Measurements from ENCODE around the gene SLC6A15.

The SLC6A15 gene

DNA sequence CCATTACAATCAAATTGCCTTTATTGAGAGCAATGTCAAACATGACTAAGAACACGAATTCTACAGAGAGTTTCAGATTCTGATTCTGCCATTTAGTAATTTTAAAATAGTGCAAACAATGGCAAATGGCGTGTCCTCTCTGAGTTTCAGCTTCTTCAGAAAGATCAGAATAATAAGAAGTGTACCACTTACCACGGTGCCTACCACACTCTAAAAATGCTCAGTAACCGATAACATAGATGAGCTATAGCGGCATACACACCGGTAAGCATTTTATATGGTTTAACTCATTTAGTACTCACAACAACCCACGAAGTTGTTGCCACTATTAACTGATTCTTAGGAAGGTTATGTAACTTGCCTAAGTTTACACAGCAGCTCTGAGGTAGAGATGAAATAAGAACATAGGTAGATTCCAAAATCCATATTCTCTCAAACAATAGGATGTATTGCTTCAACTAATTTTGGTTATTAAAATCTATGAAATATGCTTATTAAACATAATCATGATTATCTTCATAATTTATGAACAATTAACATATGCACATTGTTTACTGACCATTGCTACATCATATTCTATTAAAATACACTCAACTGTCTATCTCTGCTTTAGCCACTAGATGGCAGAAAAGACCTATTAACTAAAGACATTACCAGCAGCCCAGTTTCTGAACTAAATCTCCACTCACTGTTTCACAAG, 38.3 kb downstream of the SLC6A15 start:
- peak; percentile 60 for DNase-seq

DNA sequence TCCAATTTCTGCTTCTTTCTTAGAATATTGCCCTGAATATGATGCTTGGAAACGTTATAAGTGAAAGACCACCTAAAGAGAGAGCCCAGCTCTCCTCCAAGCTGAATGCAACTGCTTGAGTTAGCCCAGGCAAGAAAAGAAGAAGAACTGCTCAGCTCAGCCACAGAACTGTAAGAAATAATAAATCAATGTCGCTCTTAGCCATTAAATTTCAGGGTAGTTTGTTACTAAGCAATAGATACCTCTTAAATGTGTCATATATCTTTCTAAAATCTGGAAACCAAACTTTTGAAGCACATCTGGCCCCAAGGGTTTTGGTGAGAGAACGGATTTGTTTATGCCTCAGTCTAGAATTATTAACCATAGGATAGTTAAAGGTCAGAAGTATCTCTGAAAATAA, 50.4 kb downstream of the SLC6A15 start:
- DNase-seq = peak; percentile 50

DNA sequence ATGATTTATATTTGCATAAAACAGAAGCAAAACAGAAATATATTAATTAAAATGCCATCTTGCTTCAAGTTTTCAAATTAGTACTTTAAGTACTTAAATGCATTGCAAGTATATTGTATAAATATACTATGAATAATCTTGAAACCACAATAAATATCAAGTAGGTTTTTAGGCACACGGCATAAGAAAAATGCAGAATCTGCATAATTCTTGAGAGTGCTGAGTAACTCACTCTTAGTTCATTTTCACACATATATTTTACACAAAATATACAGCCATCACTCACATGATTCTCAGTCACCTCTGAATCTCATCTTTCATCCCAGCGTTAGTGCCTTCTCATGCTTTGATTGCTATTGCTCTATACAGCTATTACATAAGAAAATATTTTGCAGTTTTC, 51.9 kb downstream of the SLC6A15 start:
- DNase-seq = no peak

DNA sequence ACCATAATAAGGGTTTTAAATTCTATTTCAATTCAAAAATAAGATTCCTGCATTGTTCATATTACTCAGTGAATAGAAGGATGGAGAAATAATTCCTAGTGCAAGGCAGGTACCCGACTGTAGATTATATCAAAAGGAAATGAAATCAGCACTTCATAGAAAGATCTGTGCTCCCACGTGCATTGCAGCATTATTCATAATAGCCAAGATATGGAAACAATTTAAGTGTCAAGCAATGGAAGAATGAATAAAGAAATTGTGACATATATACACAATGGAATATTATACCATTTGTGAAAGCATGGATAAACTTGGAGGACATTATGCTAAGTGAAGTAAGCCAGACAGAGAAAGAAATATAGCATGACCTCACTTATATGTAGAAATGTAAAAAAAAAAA, 53.8 kb downstream of the SLC6A15 start:
- no peak for DNase-seq

DNA sequence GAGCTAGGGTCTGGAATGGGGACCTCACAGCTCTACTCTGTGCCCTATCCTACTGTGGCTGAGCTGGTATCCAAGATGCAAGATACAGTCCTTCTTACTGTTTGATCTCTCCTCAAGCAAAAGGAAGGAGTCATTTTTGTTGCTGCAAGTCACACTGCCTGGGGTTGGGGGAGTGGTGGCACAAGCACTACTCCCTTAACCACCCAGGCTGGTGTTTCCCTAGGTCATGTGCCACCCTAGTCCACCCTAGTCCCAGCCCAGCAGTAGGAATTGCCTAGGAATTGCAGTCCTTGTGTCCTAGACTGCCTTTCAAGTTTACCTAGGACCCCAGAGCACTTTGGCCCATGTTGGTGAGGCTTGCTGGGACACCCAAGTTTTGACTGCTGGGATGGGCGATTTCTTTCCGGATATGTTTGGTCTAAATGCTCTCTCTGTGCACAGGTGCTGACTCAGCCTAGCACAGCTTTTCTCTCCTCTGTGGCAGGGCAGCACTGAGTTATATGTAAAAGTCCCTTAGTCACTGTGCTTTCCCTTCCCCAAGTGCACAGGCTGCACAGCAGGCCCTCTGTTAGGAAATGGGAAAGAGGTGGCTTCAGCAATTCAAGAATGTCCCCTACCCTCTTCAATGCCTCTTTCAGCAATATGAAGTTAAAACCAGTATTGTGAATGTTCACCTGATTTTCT, 54.9 kb downstream of the SLC6A15 start:
- no peak for DNase-seq

DNA sequence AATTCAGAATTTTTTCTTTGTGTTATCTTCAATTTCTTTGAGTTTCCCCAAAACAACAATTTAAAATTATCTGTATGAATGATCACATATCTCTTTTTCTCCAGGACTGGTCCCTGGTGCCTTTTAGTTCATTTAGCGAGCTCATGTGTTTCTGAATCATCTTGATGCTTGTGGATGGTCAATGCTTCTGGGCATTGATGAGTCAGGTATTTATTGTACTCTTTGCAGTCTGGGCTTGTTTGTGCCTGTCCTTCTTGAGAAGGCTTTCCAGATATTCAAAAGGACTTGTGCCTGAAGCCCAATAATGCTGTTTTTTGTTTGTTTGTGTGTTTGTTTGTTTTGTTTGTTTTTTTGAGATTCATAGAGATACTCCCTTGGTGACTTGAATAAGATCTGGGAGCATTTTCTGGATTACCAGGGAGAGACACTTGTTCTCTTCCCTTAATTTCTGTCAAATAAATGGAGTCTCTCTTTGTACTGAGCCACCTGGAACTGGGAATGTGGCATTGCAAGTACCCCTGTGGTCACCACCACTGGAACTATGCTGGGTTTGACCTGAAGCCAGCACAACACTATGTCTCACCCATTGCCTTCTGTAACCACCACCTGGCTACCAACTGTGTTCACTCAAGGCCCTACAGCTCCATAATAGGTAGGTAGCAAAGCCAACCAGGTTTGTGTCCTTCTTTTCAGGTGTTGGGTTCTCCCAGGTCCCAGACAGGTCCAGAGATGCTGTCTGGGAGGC, 56.3 kb downstream of the SLC6A15 start:
- DNase-seq = peak; percentile 6

DNA sequence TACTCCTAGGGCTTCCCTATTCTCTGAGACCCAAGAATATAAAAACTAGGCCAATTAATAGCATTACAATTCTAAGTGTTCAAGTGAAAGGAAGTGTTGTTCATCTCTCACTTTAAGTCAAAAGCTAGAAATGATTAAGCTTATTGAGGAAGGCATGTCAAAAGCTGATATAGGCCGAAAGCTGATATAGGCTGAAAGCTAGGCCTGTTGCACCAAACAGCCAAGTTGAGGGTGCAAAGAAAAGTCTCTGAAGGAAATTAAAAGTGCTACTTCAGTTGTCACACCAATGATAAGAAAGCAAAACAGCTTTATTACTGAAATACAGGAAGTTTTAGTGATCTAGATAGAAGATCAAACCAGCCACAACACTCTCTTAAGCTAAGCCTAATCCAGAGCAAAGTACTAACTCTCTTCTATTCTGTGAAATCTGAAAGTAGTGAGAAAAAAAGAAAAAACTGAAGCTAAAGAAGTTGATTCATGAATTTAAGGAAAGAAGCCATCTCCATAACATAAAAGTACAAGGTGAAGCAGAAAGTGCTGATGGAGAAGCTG, 68.9 kb downstream of the SLC6A15 start:
- no peak for DNase-seq

DNA sequence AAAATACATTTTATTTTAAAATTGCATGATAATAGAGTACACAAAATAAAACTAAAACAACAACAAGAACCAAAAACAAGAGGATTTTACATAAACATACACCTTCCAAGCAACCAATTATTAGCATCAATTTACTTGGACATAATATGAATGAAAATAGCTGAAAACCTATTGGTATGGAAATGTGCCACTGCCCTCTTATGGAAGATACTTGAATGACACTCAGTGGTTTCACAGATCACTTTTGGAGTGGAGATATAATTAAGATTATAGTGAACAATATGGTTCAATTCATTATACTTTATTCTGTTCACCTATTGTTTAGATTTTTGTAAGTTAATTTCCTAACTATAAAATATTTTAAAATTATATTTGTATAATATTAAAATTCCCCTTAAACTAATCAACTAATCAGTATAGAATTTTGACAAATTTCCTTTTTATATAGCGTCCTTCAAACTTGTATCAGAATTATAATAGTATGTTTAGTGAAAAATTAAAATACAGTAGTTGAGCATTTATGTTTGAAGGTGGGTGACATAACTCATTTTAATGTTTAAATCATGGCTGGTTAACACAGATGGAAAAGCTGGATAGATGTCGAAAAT, 70.1 kb downstream of the SLC6A15 start:
- DNase-seq = peak; percentile 63

DNA sequence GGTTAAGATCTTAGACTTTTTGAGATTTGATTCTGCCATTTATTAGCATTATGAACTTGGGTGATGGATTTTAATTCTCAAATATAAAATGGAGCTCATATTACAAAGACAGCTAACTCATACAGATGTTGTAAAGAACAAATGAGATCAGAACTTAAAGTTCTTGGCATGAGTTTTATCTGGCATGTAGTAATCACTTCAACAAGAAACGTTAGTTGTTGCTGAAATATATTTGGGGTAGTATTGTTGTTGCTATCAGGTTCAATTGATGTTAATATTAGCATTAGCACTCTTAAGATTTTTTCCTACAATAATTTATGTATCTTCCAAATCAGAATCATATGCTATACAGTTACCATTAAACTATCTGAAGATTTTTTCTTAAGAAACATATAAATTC, 71.0 kb downstream of the SLC6A15 start:
- DNase-seq = no peak

DNA sequence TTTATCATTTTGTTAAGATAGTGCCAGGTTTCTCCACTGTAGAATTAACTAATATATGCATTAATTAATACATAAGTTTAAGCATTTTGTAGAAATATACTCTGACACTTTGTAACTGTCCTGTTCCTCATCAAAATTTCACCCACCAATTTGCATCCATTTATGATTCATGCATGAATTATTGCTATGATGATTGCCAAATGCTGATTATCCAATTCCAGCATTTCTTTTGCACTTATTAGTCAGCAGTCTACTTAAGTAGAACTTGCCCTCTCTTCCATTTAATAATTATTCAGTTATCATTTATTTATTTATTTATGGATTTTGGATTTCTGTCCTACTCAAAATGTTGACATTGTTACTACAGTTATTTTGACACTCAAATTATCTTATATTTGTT, 72.2 kb downstream of the SLC6A15 start:
- DNase-seq = peak; percentile 40

DNA sequence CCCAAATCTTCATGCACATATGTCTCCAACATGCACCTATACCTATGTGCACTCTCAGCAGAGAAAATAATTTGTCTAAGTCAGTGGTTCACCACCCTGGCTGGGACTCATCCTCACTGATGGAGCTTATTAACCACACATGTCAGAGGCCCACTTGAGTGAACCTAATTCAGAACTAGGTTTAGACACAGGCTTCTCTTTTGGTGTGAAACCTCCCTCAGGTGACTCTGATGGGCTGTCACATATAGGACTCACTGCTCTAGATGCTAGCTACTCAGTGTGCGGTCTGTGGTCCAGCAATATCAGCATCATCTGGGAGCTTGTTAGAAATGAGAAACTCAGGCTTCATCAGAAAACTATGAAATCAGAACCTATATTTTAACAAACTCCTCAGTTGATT, 85.7 kb downstream of the SLC6A15 start:
- DNase-seq = no peak

DNA sequence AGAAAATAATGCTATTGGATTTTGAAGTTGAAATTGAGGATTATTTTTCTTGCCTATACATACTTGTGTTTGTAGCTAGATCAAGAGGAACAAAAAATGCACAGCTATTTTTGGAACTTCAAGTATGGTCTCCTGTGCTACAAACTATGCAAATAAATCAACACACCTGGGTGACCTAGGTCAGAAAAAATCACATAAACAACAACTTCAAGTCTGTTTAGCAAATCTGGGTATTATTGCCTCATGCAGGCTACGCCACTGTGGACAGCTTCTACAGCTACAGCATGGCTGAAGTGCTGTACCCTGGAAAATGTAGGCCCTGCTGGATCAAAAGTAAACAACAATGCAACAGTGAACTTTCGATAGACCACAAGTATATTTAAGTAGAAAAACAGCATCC, 87.5 kb downstream of the SLC6A15 start:
- DNase-seq = no peak

DNA sequence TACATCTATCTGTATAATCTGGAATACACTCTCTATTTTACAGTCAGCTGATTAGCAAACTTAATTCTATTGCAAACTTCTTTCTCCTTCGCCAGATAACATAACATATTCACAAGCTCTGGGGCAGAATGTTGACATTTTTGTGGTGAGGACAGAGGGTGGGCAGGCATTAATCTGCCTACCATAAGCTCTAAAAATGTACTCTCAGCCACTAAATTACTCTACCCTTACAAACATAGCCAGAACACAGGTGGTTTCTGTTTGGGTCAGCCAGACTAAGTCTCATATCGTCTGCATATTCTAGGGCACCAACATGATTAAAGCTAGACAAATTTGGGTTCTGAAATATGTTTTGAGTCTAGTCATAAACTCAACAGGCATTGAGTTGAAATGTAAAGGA, 90.1 kb downstream of the SLC6A15 start:
- DNase-seq = peak; percentile 93

DNA sequence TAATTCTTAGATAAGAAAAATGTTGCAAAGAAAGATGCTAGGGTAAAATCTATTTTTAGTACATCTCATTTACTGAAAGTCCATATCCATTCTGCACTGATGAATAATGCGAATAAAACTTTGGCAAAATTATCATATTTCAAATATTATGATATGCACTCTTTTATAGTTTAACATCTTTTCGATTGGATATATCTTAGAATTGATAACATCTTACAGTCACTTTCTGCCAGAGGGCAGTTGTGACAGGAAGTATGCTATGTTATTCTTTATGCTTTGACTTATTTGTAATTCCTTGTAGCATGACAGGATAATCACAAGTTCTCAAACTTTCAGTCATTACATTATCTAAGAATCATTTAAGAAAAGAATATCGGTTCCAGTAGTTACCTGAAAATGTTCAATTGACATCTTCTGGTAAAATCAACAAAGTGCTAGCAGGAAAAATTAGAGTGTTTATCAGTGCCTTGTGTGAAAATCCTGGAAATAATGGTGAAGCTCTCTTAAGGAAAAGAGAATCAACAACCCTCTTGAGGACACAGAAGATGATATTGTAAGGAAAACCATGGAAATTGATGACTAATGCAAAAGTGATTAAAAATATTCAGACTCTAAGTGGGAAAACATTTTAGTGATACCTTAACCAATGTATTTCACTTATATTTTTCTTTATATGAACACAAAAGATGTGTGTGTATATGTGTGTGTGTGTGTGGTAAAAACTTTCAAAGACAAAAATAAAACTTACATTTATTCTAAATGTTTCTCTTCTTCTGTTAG, 95.5 kb downstream of the SLC6A15 start:
- peak; percentile 49 for DNase-seq

DNA sequence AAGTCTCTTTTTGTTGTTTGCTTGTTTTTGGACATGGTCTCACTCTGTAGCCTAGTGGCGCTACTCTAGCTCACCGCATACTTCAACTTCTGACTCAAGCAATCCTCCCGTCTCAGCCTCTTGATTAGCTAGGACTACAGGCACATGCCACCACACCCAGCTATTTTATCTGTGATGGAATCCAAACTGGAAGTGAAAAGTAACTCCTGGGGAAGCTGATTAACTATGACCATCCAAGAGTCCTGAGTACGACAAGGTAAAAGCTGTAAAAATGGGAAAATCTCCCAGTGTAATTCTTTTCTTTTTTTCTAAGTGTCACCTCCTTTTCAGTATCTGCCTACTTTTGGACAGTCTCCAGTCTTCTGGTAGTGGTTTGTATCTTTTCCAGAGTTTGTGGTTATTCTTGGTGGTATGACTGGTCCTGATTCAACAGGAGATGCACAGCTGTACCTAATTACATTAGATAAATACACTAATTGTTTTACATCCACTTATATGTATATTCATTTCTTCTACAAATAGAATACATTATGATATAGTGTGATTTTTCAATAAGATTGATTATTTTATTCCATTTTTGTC, 97.8 kb downstream of the SLC6A15 start:
- DNase-seq = peak; percentile 89

DNA sequence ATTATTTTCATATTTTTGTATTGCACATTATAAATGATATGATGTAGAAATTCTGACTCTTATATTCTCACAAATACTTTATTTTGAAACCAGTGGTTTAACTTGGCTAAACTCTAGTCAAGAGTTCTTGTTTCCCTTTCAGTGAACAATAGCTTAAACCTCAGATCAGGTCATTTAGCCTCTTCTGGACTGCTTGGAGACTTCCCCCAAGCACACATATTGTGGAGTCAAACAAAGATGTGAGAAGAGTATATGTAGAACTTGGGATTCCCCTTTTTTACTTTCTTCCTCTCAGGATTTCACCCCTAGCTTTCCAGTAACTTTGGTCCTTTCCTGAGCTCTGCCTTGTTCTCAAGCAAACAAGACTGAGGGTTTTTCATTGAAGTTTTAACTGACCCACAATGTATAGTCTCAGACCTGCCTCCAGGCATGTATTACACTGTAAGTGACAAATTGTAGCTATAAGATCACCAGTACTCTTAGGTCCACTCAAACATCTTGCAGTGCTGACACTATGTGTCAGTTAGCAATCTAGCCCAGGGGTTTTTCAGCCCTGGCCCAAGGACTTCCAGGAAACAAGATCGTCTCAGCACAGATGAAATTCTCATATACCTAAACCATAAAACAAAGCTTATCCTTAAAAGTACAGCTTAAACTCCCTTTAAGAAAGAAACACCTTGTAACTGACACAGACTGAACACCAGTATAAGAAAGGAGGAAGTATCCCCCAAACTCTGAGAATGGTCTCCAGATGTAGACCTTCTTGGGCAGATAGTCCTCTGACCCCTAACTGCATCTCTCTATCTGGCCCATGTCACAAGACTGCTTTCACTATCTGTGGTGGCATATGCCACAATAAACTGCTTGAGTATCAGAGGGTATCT, 98.6 kb downstream of the SLC6A15 start:
- no peak for DNase-seq

DNA sequence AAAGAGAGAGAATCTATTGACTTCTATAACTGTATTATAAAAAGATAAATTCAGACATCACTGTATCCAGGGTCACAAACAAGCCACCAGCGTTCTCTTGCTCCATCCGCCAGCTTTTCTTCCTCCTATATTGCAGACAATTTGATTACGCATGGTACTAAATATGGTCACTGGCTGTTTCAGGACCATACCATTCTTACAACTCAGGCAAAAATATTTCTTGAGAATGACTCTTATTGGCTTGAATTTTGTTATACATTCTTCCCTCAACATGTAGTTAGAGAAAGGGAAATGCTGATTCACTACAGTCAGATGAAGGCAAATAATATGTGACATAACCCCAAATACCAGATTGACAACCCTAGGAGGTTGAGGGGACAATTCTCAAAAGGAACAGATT, 101.3 kb downstream of the SLC6A15 start:
- peak; percentile 71 for DNase-seq

DNA sequence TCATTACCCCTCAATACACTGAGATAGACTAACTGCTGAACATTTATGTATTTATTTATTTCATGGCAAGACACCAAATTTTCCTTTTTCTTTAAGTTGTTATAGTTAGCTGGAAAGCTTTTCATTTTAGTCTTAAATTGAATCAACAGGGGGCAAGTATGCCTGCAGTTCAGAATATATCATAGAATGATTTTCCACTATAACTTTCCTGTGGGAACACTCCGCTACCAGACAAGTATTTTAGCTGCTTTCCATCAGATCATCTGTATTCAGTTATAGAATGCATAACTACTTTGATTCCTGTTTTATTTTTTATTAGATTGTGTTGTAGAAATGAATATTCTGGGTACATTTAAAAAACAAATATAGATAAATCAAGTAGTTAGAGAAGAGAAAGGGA, 102.0 kb downstream of the SLC6A15 start:
- DNase-seq = no peak
